Renal cortex interstitium (tissue), 11 donors: ENCODE results near the gene OR11L1. TPM values are rescaled to one million over a fixed set of nuclear protein-coding genes. Genes with fewer than 3 reads are reported as not detected.

ENCODE experiments used
- DNase-seq, 11 donors: peaks; one replicate each; pipeline ENCODE4 v3.0.0-alpha.2; 2013; ENCODE audit warnings: low read depth in 9 of 11, low spot score in 4 of 11; ENCODE audit errors: extremely low read depth in 1 of 11
- polyA plus RNA-seq, 3 donors: library from polyadenylated mRNA; unstranded; fragments of 120-200 nt; gene quantifications; one replicate each; pipeline ENCODE4 v1.2.1, GENCODE V29; 2013; ENCODE audit not compliant: insufficient read length in 3 of 3

OR11L1 gene
- polyA plus RNA-seq, 3 donors = not detected

DNA sequence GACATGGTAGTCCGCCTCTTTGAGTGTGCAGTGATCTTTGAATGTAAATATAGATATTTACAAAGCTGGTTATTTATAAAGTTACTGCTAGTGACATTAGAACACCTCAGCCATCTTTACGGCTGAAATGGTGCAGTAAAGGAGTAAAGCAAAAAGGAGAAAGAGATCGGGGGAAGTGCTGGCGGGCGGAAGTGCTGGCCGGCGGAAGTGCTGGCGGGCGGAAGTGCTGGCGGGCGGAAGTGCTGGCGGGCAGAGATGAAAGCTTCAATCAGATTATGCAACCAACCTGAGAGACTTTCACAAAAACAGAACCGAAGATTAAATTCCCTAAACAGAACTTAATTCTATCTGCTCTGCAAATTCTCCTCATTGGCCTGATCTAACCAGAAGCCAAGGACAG is 16.3 kb downstream of the OR11L1 start:
- DNase-seq = no peak

DNA sequence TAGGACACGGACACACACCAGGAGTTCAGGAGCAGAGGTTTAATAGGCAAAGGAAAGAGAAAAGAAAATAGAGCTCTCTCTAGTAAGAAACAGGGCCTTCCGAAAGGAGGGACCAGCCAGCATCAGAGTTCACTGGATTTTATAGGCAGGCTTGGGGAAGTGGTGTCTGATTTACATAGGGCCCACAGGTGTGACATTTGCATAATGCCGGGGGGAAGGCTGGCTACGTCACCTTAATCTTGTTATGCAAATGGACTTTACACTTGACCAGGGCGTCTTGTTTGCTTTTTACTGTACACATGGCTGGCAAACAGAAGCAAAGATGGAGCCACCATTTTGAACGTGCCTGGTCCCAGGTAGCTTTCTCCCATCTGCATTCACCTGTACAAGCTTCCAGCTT is 17.7 kb downstream of the OR11L1 start, which contains the start of gene OR14A16:
Gene OR14A16 (minus strand): TSS at position 97 of the 400 bp plus-strand sequence. CDS start 8,390 bp downstream, outside the sequence.
- no peak for DNase-seq

DNA sequence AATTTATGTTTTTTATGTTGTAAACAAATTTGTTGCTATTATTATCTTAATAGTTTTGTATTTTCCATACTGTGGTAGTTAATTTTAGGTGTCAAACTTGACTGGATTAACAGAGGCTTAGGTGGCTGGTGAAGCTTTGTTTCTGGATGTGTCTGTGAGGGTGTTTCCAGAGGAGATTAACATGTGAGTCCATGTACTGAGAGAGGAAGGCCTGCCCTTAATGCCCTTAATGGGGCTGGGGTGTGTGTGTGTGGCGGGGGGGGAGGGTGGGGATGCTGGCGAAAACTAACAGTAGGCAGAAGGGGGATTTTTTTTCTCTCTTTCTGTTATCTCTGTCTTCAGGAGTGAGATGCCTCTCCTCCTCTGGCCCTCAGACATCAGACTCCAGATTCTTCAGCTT is 19.6 kb downstream of the OR11L1 start:
- no peak for DNase-seq

DNA sequence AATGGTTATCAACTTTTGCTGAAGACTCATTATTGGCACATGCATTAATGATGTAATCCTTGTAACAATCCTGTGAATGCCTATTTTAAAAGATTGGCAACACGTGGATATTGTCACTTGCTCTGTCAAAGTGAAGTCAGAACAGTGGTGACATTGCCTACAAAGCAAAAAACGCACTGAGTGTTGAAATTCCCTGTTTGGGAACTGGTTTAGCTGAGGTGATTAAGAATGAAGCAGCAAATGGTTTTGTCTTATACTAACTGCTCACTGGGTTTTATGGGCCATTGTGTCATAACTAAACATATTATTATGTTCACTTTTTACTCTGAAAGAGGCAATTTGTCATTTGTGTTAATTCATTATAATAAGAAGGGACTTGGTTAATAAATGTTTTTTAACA is 29.1 kb downstream of the OR11L1 start:
- DNase-seq = no peak

DNA sequence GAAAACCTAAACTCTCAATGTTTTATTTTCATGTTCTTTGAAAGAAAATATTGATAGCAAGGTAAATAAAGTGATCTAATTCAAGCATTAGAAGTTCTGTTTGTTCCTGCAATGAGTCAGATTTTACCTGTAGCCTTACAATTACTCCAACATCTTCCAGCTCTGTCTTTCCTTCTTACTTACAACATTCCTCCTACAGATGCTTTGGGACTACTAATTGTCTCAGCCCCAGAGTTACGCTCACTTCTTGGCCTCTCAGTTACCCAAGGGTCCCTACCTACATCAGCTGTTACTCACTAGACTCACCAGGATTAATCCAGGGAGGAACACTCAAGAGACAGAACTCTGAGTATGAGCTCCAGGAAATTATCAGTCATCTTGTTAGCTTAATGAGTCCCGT is 44.2 kb downstream of the OR11L1 start:
- no peak for DNase-seq

Other genes starting within 250 kb of the OR11L1 start
- not detected for gene OR2G3, start 236.3 kb downstream of the OR11L1 start, polyA plus RNA-seq
- not detected for gene OR13G1, start 162.2 kb downstream of the OR11L1 start, polyA plus RNA-seq
- gene OR6F1, start 125.2 kb downstream of the OR11L1 start, polyA plus RNA-seq = not detected
- not detected for gene OR14K1, start 103.3 kb downstream of the OR11L1 start, polyA plus RNA-seq
- not detected for gene OR14A2, start 93.8 kb downstream of the OR11L1 start, polyA plus RNA-seq
- not detected for gene OR1C1, start 81.3 kb downstream of the OR11L1 start, polyA plus RNA-seq
- gene OR14A16, start 17.8 kb downstream of the OR11L1 start, polyA plus RNA-seq = not detected
- gene TRIM58, start 15.3 kb upstream of the OR11L1 start, polyA plus RNA-seq = 1 to 10 TPM; 1.1 to 2.2 (median 1.3) TPM
- gene OR2W3, start 53.7 kb upstream of the OR11L1 start, polyA plus RNA-seq = under 1 TPM; 0.21 to 0.54 (median 0.22) TPM
- gene OR2T8, start 78.4 kb upstream of the OR11L1 start, polyA plus RNA-seq = not detected
- gene OR2AJ1, start 83.0 kb upstream of the OR11L1 start, polyA plus RNA-seq = not detected
- gene OR2L8, start 107.0 kb upstream of the OR11L1 start, polyA plus RNA-seq = not detected
- not detected for gene OR2AK2, start 123.3 kb upstream of the OR11L1 start, polyA plus RNA-seq
- gene OR2L5, start 171.8 kb upstream of the OR11L1 start, polyA plus RNA-seq = not detected
- under 1 TPM; 0.04 to 0.14 (median 0.06) TPM for gene OR2L2, start 188.2 kb upstream of the OR11L1 start, polyA plus RNA-seq
- gene OR2L3, start 204.9 kb upstream of the OR11L1 start, polyA plus RNA-seq = not detected